H9 (cell line): Measurements from ENCODE around the gene CHN2. TPM values are rescaled to one million over a fixed set of nuclear protein-coding genes. Genes with fewer than 3 reads are reported as not detected.

ENCODE experiments used
- DNase-seq: peaks from one replicate; pipeline ENCODE4 v3.0.0-alpha.2; 2017
- H2AFZ ChIP-seq: one replicate; pipeline ENCODE4 v1.6.1; 2013; ENCODE audit warnings: mild to moderate bottlenecking, low read length, control low read depth, moderate library complexity
- H2AK5ac ChIP-seq: 2 replicates; pipeline ENCODE4 v1.6.1; 2013; ENCODE audit warnings: low read length, control low read depth, mixed read lengths; ENCODE audit not compliant: insufficient read length
- H2BK120ac ChIP-seq: one replicate; pipeline ENCODE4 v1.6.1; 2013; ENCODE audit warnings: low read depth, mild to moderate bottlenecking, low read length, control low read depth, inconsistent platforms; ENCODE audit not compliant: poor library complexity, severe bottlenecking
- H2BK12ac ChIP-seq: 2 replicates; pipeline ENCODE4 v1.6.1; 2013; ENCODE audit warnings: low read length, control low read depth, mixed read lengths, low read depth; ENCODE audit not compliant: insufficient read length
- H2BK15ac ChIP-seq: 2 replicates; pipeline ENCODE4 v1.6.1; 2013; ENCODE audit warnings: low read depth, low read length, control low read depth
- H2BK20ac ChIP-seq: one replicate; pipeline ENCODE4 v1.6.1; 2013; ENCODE audit warnings: low read depth, mild to moderate bottlenecking, low read length, control low read depth, inconsistent platforms; ENCODE audit not compliant: poor library complexity, severe bottlenecking
- H2BK5ac ChIP-seq: 2 replicates; pipeline ENCODE4 v1.6.1; 2013; ENCODE audit warnings: low read length, control low read depth, mixed read lengths; ENCODE audit not compliant: insufficient read length
- H3K14ac ChIP-seq: 2 replicates; pipeline ENCODE4 v1.6.1; 2013; ENCODE audit warnings: low read length, control low read depth; ENCODE audit not compliant: insufficient read depth
- H3K18ac ChIP-seq: 2 replicates; pipeline ENCODE4 v1.6.1; 2013; ENCODE audit warnings: low read depth, mild to moderate bottlenecking, mixed read lengths, low read length, control low read depth; ENCODE audit not compliant: insufficient read length
- H3K23ac ChIP-seq: 2 replicates; pipeline ENCODE4 v1.6.1; 2013; ENCODE audit warnings: low read length, control low read depth, mixed read lengths, low read depth; ENCODE audit not compliant: insufficient read length
- H3K23me2 ChIP-seq: 2 replicates; pipeline ENCODE4 v1.6.1; 2013; ENCODE audit warnings: low read depth, mild to moderate bottlenecking, mixed read lengths, low read length, control low read depth; ENCODE audit not compliant: insufficient read length, poor library complexity, severe bottlenecking
- H3K27ac ChIP-seq: 2 replicates; pipeline ENCODE4 v1.5.1; 2013; ENCODE audit warnings: low read length, control low read depth, mixed read lengths, low read depth; ENCODE audit not compliant: insufficient read length
- H3K27me3 ChIP-seq: 2 replicates; pipeline ENCODE4 v1.6.1; 2013; ENCODE audit warnings: low read length, control low read depth, inconsistent platforms; ENCODE audit not compliant: insufficient read depth
- H3K4ac ChIP-seq: 2 replicates; pipeline ENCODE4 v1.6.1; 2013; ENCODE audit warnings: low read depth, mild to moderate bottlenecking, control low read depth, inconsistent platforms, low read length, moderate library complexity
- H3K4me1 ChIP-seq: 2 replicates; pipeline ENCODE4 v1.6.1; 2013; ENCODE audit warnings: low read length, control low read depth, inconsistent platforms; ENCODE audit not compliant: insufficient read depth
- H3K4me2 ChIP-seq: 2 replicates; pipeline ENCODE4 v1.6.1; 2013; ENCODE audit warnings: low read length, control low read depth, mixed read lengths; ENCODE audit not compliant: insufficient read length, insufficient read depth
- H3K56ac ChIP-seq: 2 replicates; pipeline ENCODE4 v1.6.1; 2013; ENCODE audit warnings: low read depth, mild to moderate bottlenecking, mixed read lengths, low read length, control low read depth; ENCODE audit not compliant: insufficient read length
- H3K79me1 ChIP-seq: 2 replicates; pipeline ENCODE4 v1.6.1; 2013; ENCODE audit warnings: low read depth, mild to moderate bottlenecking, moderate library complexity, low read length, control low read depth, inconsistent platforms; ENCODE audit not compliant: insufficient read depth, poor library complexity, severe bottlenecking
- H3K79me2 ChIP-seq: 2 replicates; pipeline ENCODE4 v1.6.1; 2013; ENCODE audit warnings: low read length, control low read depth, inconsistent platforms; ENCODE audit not compliant: insufficient read depth
- H3K9ac ChIP-seq: 2 replicates; pipeline ENCODE4 v1.6.1; 2013; ENCODE audit warnings: low read length, control low read depth, mixed read lengths; ENCODE audit not compliant: insufficient read length; ENCODE audit errors: extremely low read depth
- H3K9me3 ChIP-seq: one replicate; pipeline ENCODE4 v1.6.1; 2013; ENCODE audit warnings: low read depth, low read length, inconsistent platforms; ENCODE audit not compliant: control insufficient read depth
- H3T11ph ChIP-seq: one replicate; pipeline ENCODE4 v1.6.1; 2013; ENCODE audit warnings: mild to moderate bottlenecking, low read length, control low read depth, inconsistent platforms
- H4K20me1 ChIP-seq: one replicate; pipeline ENCODE4 v1.6.1; 2013; ENCODE audit not compliant: control insufficient read depth, insufficient read length, insufficient read depth
- H4K5ac ChIP-seq: 2 replicates; pipeline ENCODE4 v1.6.1; 2013; ENCODE audit warnings: low read depth, mild to moderate bottlenecking, mixed read lengths, low read length, control low read depth; ENCODE audit not compliant: insufficient read length
- H4K8ac ChIP-seq: replicated peaks from 2 replicates; pipeline ENCODE4 v1.6.1; 2013; ENCODE audit warnings: low read length, control low read depth, mixed read lengths, low read depth; ENCODE audit not compliant: insufficient read length
- H4K91ac ChIP-seq: 2 replicates; pipeline ENCODE4 v1.6.1; 2013; ENCODE audit warnings: low read depth, mild to moderate bottlenecking, moderate library complexity, mixed read lengths, low read length, control low read depth; ENCODE audit not compliant: insufficient read length
- H3K27ac Mint-ChIP-seq, 3 experiments: 2 replicates in 2 of 3; 3 replicates in 1 of 3; pipeline ENCODE4 v1.8.0; 2020 to 2021; ENCODE audit warnings: mixed read lengths in 3 of 3, mild to moderate bottlenecking in 1 of 3, moderate library complexity in 1 of 3
- H3K27me3 Mint-ChIP-seq: 2 replicates; pipeline ENCODE4 v1.8.0; 2021; ENCODE audit warnings: low read depth, mild to moderate bottlenecking, moderate library complexity, mixed read lengths
- H3K36me3 Mint-ChIP-seq, 3 experiments: 2 replicates in 2 of 3; 3 replicates in 1 of 3; pipeline ENCODE4 v1.8.0; 2020 to 2021; ENCODE audit warnings: low read depth in 3 of 3, mixed read lengths in 3 of 3; ENCODE audit not compliant: insufficient read depth in 1 of 3
- H3K4me1 Mint-ChIP-seq, 2 experiments: 2 replicates each; pipeline ENCODE4 v1.8.0; 2020; ENCODE audit warnings: mixed read lengths in 2 of 2
- H3K4me3 Mint-ChIP-seq, 2 experiments: 2 replicates in 1 of 2; 3 replicates in 1 of 2; pipeline ENCODE4 v1.8.0; 2020 to 2021; ENCODE audit warnings: mild to moderate bottlenecking in 2 of 2, mixed read lengths in 2 of 2, moderate library complexity in 1 of 2
- H3K9me3 Mint-ChIP-seq, 2 experiments: 2 replicates in 1 of 2; 3 replicates in 1 of 2; pipeline ENCODE4 v1.8.0; 2020; ENCODE audit warnings: mild to moderate bottlenecking in 2 of 2, mixed read lengths in 2 of 2, moderate library complexity in 1 of 2
- CTCF ChIP-seq: fragments of 200-600 bp; sonication (generic); conservative IDR thresholded peaks from 3 replicates; pipeline ENCODE4 v1.8.0; 2021; ENCODE audit warnings: antibody characterized with exemption, mild to moderate bottlenecking
- WGBS: extraction: QIAGEN DNeasy Blood & Tissue Kit; methylation state at CpG from one replicate; pipeline ENCODE4 v1.1.7; 2013; ENCODE audit warnings: missing lambda C conversion rate, low lambda C conversion rate, mixed read lengths; ENCODE audit not compliant: insufficient read length; ENCODE audit errors: extremely low coverage; 5-methylcytosine and 5-hydroxymethylcytosine counted together
- total RNA-seq: library from RNA; stranded (reverse); gene quantifications from 2 replicates; pipeline ENCODE4 v1.2.1, GENCODE V29; 2021

CHN2 gene
- total RNA-seq, 1 experiment from 2014 or later, result 3.3 TPM

GRCh38 chr7:29158795-29159423 is 35.7 kb upstream of the CHN2 start:
- Histone ChIP-seq H4K8ac (no peak overlapping the region), H2AK5ac (no peak overlapping the region), H3K27me3 (no peaks in the 10 kb centered on the region), H4K91ac (no peak overlapping the region), H2BK15ac (no peak overlapping the region), H4K5ac (no peak overlapping the region), H3K4me1 (no peaks in the 10 kb centered on the region), H3K4ac (no peak overlapping the region), H2BK12ac (no peak overlapping the region), H3K23ac (no peak overlapping the region), H3K79me1 (no peaks in the 10 kb centered on the region), H3K14ac (no peak overlapping the region), H3K27ac (no peak overlapping the region), H2BK20ac (no peak overlapping the region), H3K79me2 (no peaks in the 10 kb centered on the region), H2AFZ (no peak overlapping the region), H3K9me3 (no peaks in the 10 kb centered on the region), H3K23me2 (no peaks in the 10 kb centered on the region), H3T11ph (no peak overlapping the region), H3K18ac (no peak overlapping the region), H2BK5ac (no peak overlapping the region), H3K4me2 (no peak overlapping the region), H3K9ac (no peak overlapping the region), H3K56ac (no peak overlapping the region), H4K20me1 (no peaks in the 10 kb centered on the region), H2BK120ac (no peak overlapping the region)
- H3K27me3 Mint-ChIP-seq, result no peaks in the 10 kb centered on the region
- TF ChIP-seq CTCF, result no peak
- no peak for DNase-seq
- H3K27ac Mint-ChIP-seq, result no peak overlapping the region
- no peak overlapping the region for H3K4me3 Mint-ChIP-seq
- peaks cover 4 to 5% of the 10 kb centered on the region in 2 experiments; a peak in 3 of 5 replicates for H3K9me3 Mint-ChIP-seq
- peaks cover 4 to 5% (median 4%) of the 10 kb centered on the region in 3 experiments; a peak in 4 of 7 replicates for H3K36me3 Mint-ChIP-seq
- H3K4me1 Mint-ChIP-seq, result peaks cover 10 to 13% of the 10 kb centered on the region in 2 experiments
- WGBS, result no CpG with 5 or more reads among the region's 3 CpGs
